Activated CD4-positive, CD25-positive, alpha-beta regulatory T cell treated with anti-CD3 and anti-CD28 coated beads, Interleukin-2, amount 50 U/mL, for 16 hours (primary cell): ENCODE results near the gene KCNN3.

Source experiments
- DNase-seq: peaks from one replicate; pipeline ENCODE4 v3.0.0-alpha.2; 2020; ENCODE audit warnings: low read depth, low spot score

KCNN3 gene

GRCh38 chr1:154816937-154817336 lies 53.1 kb downstream of the KCNN3 start:
- DNase-seq, result no peak

DNA sequence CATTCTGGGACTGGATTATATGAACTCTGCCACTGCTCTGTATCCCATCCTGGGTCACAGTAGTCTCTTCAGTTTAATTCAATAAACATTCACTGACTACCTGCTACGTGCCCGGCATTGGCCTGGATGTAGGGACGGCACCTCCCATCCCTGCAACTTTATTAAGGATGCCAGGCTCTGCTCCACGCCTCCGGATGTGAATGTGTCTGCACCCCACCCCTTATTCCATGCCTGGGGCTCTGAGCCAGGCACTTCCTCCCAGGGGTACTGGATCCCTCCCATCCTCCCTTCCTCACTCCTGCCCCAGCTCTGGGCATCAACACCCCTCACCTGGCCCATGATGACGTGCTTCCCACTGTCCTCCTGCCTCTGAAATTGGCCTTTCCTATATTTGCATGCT lies 53.7 kb downstream of the KCNN3 start:
- no peak for DNase-seq

GRCh38 chr1:154813846-154814505 lies 56.1 kb downstream of the KCNN3 start:
- no peak for DNase-seq

DNA sequence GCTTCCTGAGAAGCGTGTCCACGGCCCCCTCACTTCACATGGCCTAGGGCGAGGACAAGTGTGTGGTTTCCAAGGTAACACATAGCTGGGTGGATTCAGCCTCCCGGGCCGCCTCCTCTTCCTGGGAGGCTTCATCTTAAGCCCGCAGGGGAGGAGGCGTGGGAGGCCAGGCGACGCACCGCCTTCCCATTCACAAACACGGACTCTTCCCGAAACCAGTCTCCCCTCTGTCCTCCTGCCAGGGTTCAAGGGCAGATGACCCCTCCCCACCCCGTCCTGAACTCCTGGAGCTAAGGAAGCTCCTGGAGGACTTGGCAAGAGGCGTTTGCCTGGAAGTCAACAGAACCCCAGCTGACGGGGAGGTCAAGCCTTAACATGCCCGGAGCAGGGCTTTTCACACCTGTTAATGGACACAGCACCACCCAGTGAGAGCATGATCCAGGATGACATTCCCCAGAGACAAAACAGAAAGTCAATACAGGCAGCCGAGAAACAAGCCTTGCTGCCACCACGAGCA lies 56.7 kb downstream of the KCNN3 start:
- DNase-seq, result no peak

GRCh38 chr1:154812877-154813276 lies 57.2 kb downstream of the KCNN3 start:
- no peak for DNase-seq

DNA sequence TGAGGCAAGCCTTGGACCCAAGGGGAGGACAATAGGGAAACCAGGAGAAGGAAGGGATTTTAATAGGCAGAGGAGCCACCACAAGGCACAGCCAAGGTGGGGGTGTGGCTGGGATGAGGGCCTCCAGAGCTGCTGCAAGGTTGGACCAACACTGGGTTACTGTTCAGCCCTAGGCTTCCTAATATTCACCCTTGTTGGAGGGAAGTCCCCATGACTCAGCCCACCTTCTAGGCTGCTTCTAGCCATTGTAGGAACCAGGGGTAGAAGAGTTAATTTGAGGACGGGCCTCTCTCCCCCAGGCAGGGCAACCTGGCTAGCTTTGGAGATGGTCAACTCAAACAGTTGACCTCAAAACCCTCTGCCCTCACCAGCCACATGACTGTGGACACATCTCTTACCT lies 59.5 kb downstream of the KCNN3 start:
- DNase-seq, result no peak

DNA sequence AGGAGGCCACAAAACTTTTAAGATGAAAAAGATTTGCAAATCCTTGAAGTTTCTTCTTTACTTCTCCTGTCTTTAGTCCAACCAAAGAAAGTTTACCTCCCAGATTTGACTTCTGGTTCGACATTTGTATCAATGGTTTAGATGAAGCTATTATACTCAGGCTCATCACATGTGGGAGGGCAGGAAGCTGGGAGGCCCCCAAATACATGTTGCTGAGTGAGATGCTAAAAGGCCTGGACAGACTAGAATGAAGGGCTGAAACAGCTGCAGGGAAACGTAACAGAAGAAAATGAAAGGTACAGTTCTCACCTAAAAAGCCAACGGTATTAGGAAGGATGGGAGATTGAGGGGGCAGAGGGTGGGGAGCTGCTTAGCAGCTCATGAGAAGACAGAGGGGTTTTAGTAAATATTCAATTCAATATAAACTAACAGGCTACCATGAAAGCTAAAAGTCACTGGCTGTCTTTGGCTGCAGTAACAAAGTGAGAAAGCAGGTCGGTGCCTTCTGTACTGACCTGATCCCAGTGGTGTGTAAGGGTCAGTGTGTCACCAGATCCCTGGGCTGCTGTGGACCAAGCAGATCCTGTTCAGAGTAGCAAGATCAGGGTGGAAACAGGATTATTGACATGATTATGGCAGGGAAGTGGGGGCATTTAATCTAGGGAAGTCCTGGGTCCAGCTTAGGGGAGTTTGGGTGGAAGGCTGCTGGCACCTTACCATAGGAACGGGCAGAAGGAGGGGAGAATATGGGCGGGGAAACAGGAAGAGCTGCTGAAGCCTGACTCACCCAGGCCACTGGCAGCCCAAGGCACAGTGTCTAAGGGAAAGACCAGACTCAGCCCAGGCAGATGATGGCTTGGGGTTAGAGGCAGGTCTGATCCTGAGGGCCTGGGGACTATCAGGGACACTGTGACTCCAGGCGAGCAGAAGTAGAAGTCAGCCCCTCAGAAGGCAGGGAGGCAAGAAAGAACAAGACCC lies 60.4 kb downstream of the KCNN3 start:
- DNase-seq, result no peak

DNA sequence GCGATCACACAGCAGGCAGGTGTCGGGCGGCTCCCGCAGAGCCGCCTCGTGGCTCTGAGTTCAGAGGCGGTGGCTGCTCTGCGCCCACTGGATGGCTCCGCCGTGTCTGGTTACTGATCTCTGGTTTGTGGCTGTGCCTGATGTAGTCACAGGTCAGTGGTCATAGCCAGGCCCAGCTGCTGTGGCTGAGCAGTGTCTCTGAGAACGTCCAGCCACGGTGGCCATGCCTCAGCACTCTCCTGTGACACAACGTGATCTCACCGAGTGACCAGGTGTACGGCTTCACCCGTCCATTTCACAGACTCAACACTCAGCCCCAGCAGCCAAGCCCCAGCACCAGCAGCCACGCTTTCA lies 61.2 kb downstream of the KCNN3 start:
- no peak for DNase-seq

- no peak for DNase-seq
Observed at GRCh38 chr1:154808261-154808908, 61.7 kb downstream of the KCNN3 start.

- no peak for DNase-seq
Observed at GRCh38 chr1:154807048-154807591, 63.0 kb downstream of the KCNN3 start.

- no peak for DNase-seq
Observed at GRCh38 chr1:154806333-154806732, 63.7 kb downstream of the KCNN3 start.

GRCh38 chr1:154802982-154803920 lies 66.8 kb downstream of the KCNN3 start:
- no peak for DNase-seq

GRCh38 chr1:154802336-154802969 lies 67.6 kb downstream of the KCNN3 start:
- no peak for DNase-seq

GRCh38 chr1:154801234-154802011 lies 68.7 kb downstream of the KCNN3 start:
- DNase-seq, result no peak

DNA sequence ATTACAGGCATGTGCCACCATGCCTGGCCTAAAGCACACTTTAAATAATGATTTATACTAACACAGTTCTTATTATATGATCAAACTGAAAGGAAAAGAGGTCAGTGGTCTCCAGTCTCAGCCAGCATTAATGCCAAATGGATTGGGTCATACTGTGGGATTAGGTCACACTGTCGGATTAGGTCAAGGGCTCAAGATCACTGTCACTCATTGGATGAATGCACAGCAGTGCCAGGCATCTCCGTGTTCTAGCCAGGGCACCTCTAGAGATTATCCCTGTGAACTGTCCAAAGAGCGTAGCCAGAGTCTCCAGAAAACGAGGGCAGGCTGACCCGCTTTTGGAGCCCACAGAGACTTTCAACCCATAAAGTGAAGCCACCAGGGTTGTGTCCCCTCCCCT lies 70.9 kb downstream of the KCNN3 start:
- DNase-seq, result no peak

DNA sequence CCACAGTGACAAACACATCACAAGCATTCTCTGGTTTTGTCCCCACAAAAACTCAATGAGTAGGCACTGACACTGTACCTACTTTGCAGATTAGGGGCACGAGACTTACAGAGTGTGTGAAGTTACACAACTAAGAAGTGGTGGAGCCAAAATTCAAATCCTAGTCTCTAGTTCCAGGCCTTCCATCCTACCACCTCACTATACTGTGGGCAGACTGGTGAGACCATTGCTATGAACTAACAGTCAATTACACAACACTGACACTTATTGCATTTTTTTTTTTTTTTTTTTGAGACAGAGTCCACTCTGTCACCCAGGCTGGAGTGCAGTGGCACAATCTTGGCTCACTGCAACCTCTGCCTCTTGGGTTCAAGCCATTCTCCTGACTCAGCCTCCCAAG lies 71.4 kb downstream of the KCNN3 start:
- no peak for DNase-seq

- DNase-seq, result no peak
Observed at GRCh38 chr1:154797175-154797574, 72.9 kb downstream of the KCNN3 start.

- DNase-seq, result no peak
Observed at GRCh38 chr1:154796303-154796892, 73.7 kb downstream of the KCNN3 start.

DNA sequence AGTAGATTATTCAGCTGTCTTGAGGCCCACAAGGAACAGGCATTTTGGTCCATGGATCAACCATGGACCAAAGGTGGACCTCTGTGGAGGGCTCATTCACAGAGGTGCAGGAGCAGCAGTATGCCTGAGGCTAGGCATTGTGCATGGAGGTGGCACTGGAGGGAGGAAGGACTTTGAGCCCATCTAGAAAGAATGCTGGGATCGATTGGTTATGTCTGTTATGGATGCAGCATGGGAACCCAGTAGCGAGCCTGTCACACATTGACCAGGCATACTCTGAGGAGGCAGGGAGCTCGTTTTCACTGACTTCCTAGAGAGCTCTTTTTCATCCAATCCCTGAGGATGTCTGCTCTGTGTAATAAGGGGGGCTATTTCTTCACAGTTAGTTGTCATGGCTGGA lies 75.5 kb downstream of the KCNN3 start:
- DNase-seq, result no peak
